Thyroid gland (tissue), 4 donors: Measurements from ENCODE around the gene BCL2.

ENCODE experiments used
- POLR2A ChIP-seq, 2 donors: fragments of 450-650 bp; IDR thresholded peaks; one replicate each; pipeline ENCODE4 v1.6.1; 2017; ENCODE audit warnings: antibody characterized with exemption in 2 of 2, mild to moderate bottlenecking in 2 of 2, moderate library complexity in 1 of 2
- TF ChIP-seq, protein P1 (sequence below), 6 experiments: fragments of 200-600 bp in 3 of 6; fragments of 450-650 bp in 3 of 6; sonication (generic) in 3 of 6; IDR thresholded peaks; one replicate each; pipeline ENCODE4 v1.5.1; 2016 to 2019; ENCODE audit warnings: antibody characterized with exemption in 6 of 6, mild to moderate bottlenecking in 2 of 6, inconsistent platforms in 1 of 6, moderate library complexity in 1 of 6

DNA sequence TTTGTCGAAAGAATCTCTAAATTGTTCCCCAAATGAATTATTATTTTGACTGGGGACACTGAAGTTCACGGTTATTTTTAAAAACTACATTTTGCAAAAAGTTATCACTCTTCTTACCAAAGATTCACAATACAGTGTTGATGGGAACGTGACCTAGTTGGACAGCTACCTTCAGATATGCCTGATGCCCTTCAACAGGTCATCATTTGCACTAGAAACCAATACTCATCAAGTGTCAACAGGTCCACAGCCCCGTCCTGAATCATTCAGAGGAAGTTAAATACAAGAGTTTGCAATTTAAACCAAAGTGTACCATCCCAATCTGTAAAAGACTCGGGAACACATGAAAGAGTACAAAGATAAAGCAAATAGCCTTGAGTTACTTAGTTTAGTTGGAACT, 28.3 kb downstream of the BCL2 start:
- TF ChIP-seq, protein P1, sequence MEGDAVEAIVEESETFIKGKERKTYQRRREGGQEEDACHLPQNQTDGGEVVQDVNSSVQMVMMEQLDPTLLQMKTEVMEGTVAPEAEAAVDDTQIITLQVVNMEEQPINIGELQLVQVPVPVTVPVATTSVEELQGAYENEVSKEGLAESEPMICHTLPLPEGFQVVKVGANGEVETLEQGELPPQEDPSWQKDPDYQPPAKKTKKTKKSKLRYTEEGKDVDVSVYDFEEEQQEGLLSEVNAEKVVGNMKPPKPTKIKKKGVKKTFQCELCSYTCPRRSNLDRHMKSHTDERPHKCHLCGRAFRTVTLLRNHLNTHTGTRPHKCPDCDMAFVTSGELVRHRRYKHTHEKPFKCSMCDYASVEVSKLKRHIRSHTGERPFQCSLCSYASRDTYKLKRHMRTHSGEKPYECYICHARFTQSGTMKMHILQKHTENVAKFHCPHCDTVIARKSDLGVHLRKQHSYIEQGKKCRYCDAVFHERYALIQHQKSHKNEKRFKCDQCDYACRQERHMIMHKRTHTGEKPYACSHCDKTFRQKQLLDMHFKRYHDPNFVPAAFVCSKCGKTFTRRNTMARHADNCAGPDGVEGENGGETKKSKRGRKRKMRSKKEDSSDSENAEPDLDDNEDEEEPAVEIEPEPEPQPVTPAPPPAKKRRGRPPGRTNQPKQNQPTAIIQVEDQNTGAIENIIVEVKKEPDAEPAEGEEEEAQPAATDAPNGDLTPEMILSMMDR (IDR thresholded peaks at IDR 0.05), result no peak
- TF ChIP-seq POLR2A (IDR thresholded peaks at IDR 0.05), result no peak
